Astrocyte of the cerebellum (primary cell): ENCODE measurements around the gene EPHX1.

ENCODE experiments used
- DNase-seq: peaks from one replicate; pipeline ENCODE4 v3.0.0-alpha.2; 2011; ENCODE audit warnings: low read depth
- H3K4me3 ChIP-seq: 2 replicates; pipeline ENCODE4 v1.5.1; 2011; ENCODE audit warnings: mild to moderate bottlenecking, low read depth, low read length, moderate library complexity
- in situ Hi-C: cut with HindIII; loops from 2 replicates; pipeline ENCODE4 v1.10.0; 2017; ENCODE audit warnings: low sequenced_read_pairs
- TF ChIP-seq, protein P1 (sequence below): IDR thresholded peaks from 2 replicates; pipeline ENCODE4 v1.5.1; 2012; ENCODE audit warnings: low read length, low read depth, moderate library complexity, mild to moderate bottlenecking; ENCODE audit errors: missing control alignments

The EPHX1 gene

DNA sequence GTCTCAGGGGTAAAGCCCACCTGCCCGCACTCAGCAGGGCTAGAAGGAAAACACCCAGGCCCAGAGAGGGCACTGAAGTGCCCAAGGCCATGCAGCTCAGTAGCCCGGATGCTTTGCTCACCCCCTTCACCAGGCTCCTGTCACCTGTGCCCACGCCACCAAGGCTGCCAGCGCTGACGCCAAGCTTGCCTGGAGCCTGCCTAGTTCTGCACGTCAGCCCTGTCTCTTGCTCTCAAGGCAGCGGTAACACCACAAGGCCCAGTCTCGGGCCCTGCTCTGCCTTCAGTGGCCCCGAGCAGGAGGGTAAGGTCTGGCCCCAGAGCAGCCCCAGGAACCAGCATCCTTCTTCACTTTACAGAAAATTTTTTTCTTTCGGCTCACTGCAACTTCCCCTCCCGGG, 64.5 kb downstream of the EPHX1 start:
- DNase-seq, result no peak
- in situ Hi-C loops, result no loop called here
- H3K4me3 ChIP-seq, result no peak overlapping the region
- TF ChIP-seq, protein P1, sequence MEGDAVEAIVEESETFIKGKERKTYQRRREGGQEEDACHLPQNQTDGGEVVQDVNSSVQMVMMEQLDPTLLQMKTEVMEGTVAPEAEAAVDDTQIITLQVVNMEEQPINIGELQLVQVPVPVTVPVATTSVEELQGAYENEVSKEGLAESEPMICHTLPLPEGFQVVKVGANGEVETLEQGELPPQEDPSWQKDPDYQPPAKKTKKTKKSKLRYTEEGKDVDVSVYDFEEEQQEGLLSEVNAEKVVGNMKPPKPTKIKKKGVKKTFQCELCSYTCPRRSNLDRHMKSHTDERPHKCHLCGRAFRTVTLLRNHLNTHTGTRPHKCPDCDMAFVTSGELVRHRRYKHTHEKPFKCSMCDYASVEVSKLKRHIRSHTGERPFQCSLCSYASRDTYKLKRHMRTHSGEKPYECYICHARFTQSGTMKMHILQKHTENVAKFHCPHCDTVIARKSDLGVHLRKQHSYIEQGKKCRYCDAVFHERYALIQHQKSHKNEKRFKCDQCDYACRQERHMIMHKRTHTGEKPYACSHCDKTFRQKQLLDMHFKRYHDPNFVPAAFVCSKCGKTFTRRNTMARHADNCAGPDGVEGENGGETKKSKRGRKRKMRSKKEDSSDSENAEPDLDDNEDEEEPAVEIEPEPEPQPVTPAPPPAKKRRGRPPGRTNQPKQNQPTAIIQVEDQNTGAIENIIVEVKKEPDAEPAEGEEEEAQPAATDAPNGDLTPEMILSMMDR, result no peak

DNA sequence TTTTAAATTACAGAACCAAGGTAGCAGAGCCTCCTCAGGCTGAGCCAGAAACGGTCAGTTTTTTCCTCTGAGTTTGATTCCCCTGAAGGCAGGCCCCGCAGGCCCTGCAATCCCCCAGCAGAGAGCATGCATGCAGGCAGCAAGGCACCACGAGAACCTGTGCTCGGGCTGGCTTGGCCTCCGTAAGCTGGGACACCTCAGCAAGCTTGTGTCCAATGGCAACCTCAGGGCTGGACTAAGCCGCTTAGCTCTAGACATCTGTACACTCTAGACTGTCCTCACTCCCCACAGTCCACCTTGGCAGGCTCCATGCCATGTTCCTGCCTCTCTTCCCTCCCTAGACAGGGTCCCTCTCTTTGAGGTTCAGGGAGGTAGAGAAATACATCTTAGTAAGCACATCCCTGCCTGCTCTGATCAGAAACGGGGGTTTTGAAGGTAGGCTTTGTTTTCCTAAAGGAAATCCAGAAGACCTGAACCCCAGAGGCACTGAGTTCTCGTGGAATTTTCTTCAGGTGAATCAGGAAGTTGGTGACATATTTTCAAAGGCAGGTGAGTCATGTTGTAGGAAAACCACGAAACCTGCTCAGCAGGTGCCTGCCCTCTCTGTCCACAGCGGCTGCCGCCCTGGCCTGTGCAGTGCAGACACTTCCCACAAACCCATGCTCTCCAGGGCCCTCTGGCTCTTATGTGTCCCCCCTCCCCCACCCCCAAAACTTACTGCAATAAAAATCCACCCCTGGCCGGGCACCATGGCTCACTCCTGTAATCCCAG, 65.3 kb downstream of the EPHX1 start:
- H3K4me3 ChIP-seq, result no peak overlapping the region
- in situ Hi-C loops, result no loop called here
- no peak for DNase-seq
- TF ChIP-seq, protein P1, result no peak

DNA sequence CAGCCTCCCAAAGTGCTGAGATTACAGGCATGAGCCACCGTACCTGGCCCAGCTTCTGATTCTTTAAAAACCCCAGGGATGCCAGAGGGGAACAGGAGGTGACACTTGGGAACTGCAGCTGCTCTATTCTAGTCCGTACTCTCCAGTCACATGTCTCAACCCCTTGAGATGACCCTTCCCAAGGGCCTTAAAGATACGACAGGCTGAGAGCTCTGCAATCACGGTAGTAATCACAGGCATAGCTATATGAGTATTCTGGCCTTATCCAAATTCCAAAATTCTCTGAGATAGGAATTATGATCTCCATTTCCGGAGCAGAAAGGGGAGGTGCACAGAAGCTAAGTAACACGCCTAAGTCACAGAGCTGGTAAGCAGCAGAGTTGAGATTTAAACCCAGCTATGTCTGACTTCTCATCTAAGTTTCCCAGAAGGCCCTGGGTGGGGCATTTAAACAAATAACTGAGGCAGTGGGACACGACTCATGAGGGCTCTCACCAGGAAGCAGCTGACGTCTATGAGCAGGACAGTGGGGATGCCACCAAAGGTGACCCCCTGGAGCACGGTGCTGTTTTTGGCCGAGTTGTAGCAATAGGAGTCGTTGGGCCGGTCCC, 67.1 kb downstream of the EPHX1 start:
- no peak overlapping the region for H3K4me3 ChIP-seq
- TF ChIP-seq, protein P1, result no peak
- in situ Hi-C loops, result no loop called here
- DNase-seq, result no peak

DNA sequence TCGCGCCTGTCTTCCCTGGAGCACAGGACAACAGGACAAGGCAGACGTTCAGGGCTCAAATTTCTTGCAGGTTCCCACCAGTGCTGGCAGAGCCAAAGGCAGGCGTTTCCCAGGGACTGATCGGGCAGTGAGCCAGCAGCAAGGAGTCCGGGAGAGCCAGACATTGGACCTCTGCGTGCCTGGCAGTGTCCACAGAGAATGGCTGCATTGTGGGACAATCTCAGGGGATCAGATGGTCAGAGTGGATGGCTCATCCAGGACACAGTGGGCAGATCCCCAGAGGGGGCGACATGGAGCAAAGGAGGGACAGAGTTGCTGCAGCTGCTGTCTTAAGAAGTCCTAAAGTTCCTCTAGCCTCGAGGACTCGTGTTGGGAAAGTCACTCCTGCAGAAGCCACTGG, 67.7 kb downstream of the EPHX1 start:
- TF ChIP-seq, protein P1, result peak; percentile 71
- no peak for DNase-seq
- no peak overlapping the region for H3K4me3 ChIP-seq
- in situ Hi-C loops, result no loop called here

DNA sequence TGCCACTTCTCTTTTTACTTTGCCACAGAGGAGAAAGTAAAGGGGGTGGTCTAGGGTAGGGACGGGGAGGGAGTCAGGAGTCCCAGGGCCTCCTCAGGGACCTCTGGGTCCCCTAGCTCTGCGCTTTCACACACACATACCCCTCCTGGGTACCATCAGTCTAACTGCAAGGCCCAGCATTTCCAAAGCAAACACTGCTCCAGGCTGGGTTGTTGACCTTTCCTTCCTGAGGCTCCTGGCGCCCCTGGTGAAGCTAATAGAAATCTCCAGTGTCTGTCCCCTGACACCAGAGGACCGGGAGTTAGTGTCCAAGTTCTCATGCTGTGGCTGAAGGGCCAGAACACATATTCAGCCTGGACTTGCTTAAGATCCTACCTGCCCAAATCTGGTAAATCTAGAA, 68.4 kb downstream of the EPHX1 start:
- TF ChIP-seq, protein P1, result no peak
- no peak for DNase-seq
- in situ Hi-C loops, result no loop called here
- H3K4me3 ChIP-seq, result no peak overlapping the region

DNA sequence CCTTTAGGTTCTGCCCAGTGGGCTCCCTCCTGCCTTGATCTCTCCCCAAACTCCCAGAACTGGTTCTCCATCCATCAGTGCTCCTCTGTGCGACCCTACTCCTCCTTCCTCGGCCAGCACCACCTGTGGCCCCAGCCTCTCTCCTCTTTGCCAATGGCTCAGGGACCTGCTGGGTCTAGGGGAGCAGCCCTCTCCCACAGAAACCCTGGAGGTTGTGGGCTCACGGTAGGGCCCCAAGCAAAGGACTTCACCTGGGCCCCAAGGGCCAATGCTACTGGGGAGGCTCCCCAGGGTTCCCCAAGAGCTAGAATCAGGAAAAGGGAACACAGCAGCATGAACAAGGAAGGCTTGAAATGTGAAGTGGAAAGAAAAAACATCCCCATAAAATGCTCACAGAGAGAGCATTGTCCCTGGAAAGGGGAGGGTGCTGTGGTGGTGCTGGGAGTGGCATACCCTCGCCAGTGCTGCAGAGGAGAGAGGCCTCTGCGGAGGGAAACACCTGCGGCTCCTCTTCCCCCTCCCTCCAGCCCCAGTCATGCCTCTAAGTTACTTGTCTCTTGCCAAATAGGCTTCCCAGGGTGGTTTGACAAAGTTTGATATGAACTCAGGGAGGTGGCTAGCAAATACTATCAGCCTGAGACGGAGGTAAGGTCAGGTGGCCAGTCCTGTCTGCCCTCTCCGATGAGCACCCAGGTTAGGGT, 69.7 kb downstream of the EPHX1 start:
- no peak overlapping the region for H3K4me3 ChIP-seq
- TF ChIP-seq, protein P1, result no peak
- no peak for DNase-seq
- in situ Hi-C loops, result loop anchor here (5.0 kb wide), 2 partner anchors 43 to 108 kb away; partner anchors contain the start of gene PYCR2
